HL-60 (cell line): ENCODE measurements around the gene LPCAT2.

Experiments used
- POLR2AphosphoS5 ChIP-seq: IDR thresholded peaks from 2 replicates; pipeline ENCODE4 v1.6.1; 2012; ENCODE audit warnings: low read depth
- TF ChIP-seq, protein P1 (sequence below): IDR thresholded peaks from one replicate; pipeline ENCODE4 v1.5.1; 2011; ENCODE audit warnings: low read length, control low read depth, inconsistent platforms; ENCODE audit not compliant: insufficient read depth

DNA sequence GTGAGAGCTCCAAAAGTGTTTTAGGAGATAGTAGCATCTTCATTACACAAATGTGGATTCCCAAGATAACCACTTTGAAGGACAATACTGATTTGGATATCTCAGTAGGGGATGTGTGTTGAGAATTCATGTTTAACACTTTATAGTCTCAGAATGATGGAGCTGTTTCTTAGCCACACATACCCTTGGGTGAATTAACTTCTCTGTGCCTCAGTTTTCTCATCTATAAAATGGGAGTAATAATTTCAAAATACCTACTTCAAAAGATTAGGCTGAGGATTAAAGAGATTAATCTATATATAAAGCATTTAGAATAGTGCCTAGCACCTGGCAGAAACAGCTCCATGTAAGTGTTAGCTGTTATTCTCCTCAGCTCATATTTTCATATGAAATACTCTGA lies 19.0 kb downstream of the LPCAT2 start:
- TF ChIP-seq, protein P1, sequence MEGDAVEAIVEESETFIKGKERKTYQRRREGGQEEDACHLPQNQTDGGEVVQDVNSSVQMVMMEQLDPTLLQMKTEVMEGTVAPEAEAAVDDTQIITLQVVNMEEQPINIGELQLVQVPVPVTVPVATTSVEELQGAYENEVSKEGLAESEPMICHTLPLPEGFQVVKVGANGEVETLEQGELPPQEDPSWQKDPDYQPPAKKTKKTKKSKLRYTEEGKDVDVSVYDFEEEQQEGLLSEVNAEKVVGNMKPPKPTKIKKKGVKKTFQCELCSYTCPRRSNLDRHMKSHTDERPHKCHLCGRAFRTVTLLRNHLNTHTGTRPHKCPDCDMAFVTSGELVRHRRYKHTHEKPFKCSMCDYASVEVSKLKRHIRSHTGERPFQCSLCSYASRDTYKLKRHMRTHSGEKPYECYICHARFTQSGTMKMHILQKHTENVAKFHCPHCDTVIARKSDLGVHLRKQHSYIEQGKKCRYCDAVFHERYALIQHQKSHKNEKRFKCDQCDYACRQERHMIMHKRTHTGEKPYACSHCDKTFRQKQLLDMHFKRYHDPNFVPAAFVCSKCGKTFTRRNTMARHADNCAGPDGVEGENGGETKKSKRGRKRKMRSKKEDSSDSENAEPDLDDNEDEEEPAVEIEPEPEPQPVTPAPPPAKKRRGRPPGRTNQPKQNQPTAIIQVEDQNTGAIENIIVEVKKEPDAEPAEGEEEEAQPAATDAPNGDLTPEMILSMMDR, result no peak
- no peak for TF ChIP-seq POLR2AphosphoS5
